MM.1S (cell line): Measurements from ENCODE around the gene PYCR2.
A peak's percentile ranks its signal among the peaks of the same experiment; 100 is the strongest.

ENCODE experiments used
- DNase-seq: peaks from one replicate; pipeline ENCODE4 v3.0.0-alpha.2; 2015
- H2AFZ ChIP-seq: fragments of 300-600 bp; sonication (generic); 2 replicates; pipeline ENCODE4 v1.6.0; 2016; ENCODE audit warnings: antibody characterized with exemption, low read length
- H3F3A ChIP-seq: fragments of 300-600 bp; sonication (generic); 2 replicates; pipeline ENCODE4 v1.6.1; 2016; ENCODE audit warnings: mild to moderate bottlenecking, antibody characterized with exemption, low read length, moderate library complexity, mixed read lengths; ENCODE audit not compliant: insufficient read depth
- H3K27ac ChIP-seq: fragments of 300-600 bp; sonication (generic); 2 replicates; pipeline ENCODE4 v1.5.1; 2016; ENCODE audit warnings: mild to moderate bottlenecking, low read length
- H3K27me3 ChIP-seq: fragments of 300-600 bp; sonication (generic); replicated peaks from 2 replicates; pipeline ENCODE4 v1.6.0; 2016; ENCODE audit warnings: low read length; ENCODE audit not compliant: insufficient read depth
- H3K36me3 ChIP-seq: fragments of 300-600 bp; sonication (generic); replicated peaks from 2 replicates; pipeline ENCODE4 v1.6.1; 2016; ENCODE audit warnings: mild to moderate bottlenecking, low read length, mixed read lengths; ENCODE audit not compliant: insufficient read depth
- H3K4me1 ChIP-seq: fragments of 300-600 bp; sonication (generic); 2 replicates; pipeline ENCODE4 v1.6.1; 2016; ENCODE audit warnings: low read length, mixed read lengths
- H3K4me2 ChIP-seq: fragments of 300-600 bp; sonication (generic); 2 replicates; pipeline ENCODE4 v1.6.0; 2016; ENCODE audit warnings: low read depth, low read length
- H3K4me3 ChIP-seq: fragments of 300-600 bp; sonication (generic); 2 replicates; pipeline ENCODE4 v1.5.1; 2016; ENCODE audit warnings: low read length, mixed read lengths
- H3K79me2 ChIP-seq: fragments of 300-600 bp; sonication (generic); 2 replicates; pipeline ENCODE4 v1.6.1; 2016; ENCODE audit warnings: mixed run types, low read length, mixed read lengths
- H3K9ac ChIP-seq: fragments of 300-600 bp; sonication (generic); 2 replicates; pipeline ENCODE4 v1.6.1; 2016; ENCODE audit warnings: low read length, mixed read lengths
- H3K9me2 ChIP-seq: fragments of 300-600 bp; sonication (generic); replicated peaks from 2 replicates; pipeline ENCODE4 v1.6.1; 2016; ENCODE audit warnings: mild to moderate bottlenecking, low read length, mixed read lengths; ENCODE audit not compliant: insufficient read depth
- H3K9me3 ChIP-seq: fragments of 300-600 bp; sonication (generic); replicated peaks from 2 replicates; pipeline ENCODE4 v1.6.1; 2016; ENCODE audit warnings: mild to moderate bottlenecking, low read length, mixed read lengths; ENCODE audit not compliant: insufficient read depth
- H4K20me1 ChIP-seq: fragments of 300-600 bp; sonication (generic); 2 replicates; pipeline ENCODE4 v1.6.1; 2016; ENCODE audit warnings: mild to moderate bottlenecking, low read length, moderate library complexity, mixed read lengths; ENCODE audit not compliant: insufficient read depth
- CTCF ChIP-seq: fragments of 300-600 bp; sonication (generic); IDR thresholded peaks from 2 replicates; pipeline ENCODE4 v1.5.1; 2016; ENCODE audit warnings: antibody characterized with exemption, low read length, mixed read lengths
- EZH2 ChIP-seq: fragments of 300-600 bp; sonication (generic); optimal IDR thresholded peaks from 2 replicates; pipeline ENCODE3; 2017; ENCODE audit warnings: low read depth, mild to moderate bottlenecking, antibody characterized with exemption, low read length, mixed read lengths
- EZH2phosphoT487 ChIP-seq: fragments of 300-600 bp; sonication (generic); IDR thresholded peaks from 2 replicates; pipeline ENCODE4 v1.6.1; 2018; ENCODE audit warnings: antibody characterized with exemption, low read length

The PYCR2 gene

GRCh38 chr1:225961659-225962439 lies 37.8 kb upstream of the PYCR2 start:
- no peak for DNase-seq

GRCh38 chr1:225958041-225958440 lies 34.0 kb upstream of the PYCR2 start:
- Histone ChIP-seq H3F3A (no peaks in the 10 kb centered on the region), H3K4me2 (no peak overlapping the region), H3K27ac (no peak overlapping the region), H3K9ac (no peak overlapping the region), H4K20me1 (no peaks in the 10 kb centered on the region), H3K9me2 (no peaks in the 10 kb centered on the region), H2AFZ (no peak overlapping the region), H3K79me2 (no peaks in the 10 kb centered on the region), H3K4me1 (peaks cover 5% of the 10 kb centered on the region; the same call in 1 of the 2 replicates), H3K27me3 (no peaks in the 10 kb centered on the region), H3K9me3 (no peaks in the 10 kb centered on the region), H3K4me3 (no peak overlapping the region), H3K36me3 (no peaks in the 10 kb centered on the region)
- no peak for TF ChIP-seq EZH2
- no peak for TF ChIP-seq CTCF
- no peak for TF ChIP-seq EZH2phosphoT487
- DNase-seq: no peak

More at GRCh38 chr1:225961659-225962439, 37.8 kb upstream of the PYCR2 start:
- no peak overlapping the region for H3K4me3 ChIP-seq
- no peaks in the 10 kb centered on the region for H3K79me2 ChIP-seq
- H3K27me3 ChIP-seq: no peaks in the 10 kb centered on the region
- H3K4me2 ChIP-seq: peak overlapping the region; percentile 53
- TF ChIP-seq EZH2phosphoT487 (no peak), CTCF (no peak), EZH2 (no peak)
- H2AFZ ChIP-seq: peak overlapping the region; percentile 88
- no peak overlapping the region for H3K27ac ChIP-seq
- H3K9me2 ChIP-seq: no peaks in the 10 kb centered on the region
- no peaks in the 10 kb centered on the region for H3K36me3 ChIP-seq
- H3K9ac ChIP-seq: no peak overlapping the region
- H4K20me1 ChIP-seq: no peaks in the 10 kb centered on the region
- H3K9me3 ChIP-seq: no peaks in the 10 kb centered on the region
- peaks cover 3% of the 10 kb centered on the region; the same call in 1 of the 2 replicates for H3K4me1 ChIP-seq
- H3F3A ChIP-seq: no peaks in the 10 kb centered on the region

GRCh38 chr1:225954753-225955152 lies 30.7 kb upstream of the PYCR2 start:
- Histone ChIP-seq H3K36me3 (no peaks in the 10 kb centered on the region), H3K9me3 (no peaks in the 10 kb centered on the region), H3K27me3 (no peaks in the 10 kb centered on the region), H2AFZ (no peak overlapping the region), H3K4me3 (no peak overlapping the region), H4K20me1 (no peaks in the 10 kb centered on the region), H3K27ac (no peak overlapping the region), H3K79me2 (no peaks in the 10 kb centered on the region), H3K4me1 (peaks cover 14% of the 10 kb centered on the region; the same call in 1 of the 2 replicates), H3K9me2 (no peaks in the 10 kb centered on the region), H3K9ac (no peak overlapping the region), H3K4me2 (no peak overlapping the region), H3F3A (no peaks in the 10 kb centered on the region)
- TF ChIP-seq EZH2 (no peak), CTCF (no peak), EZH2phosphoT487 (no peak)
- DNase-seq: no peak
